ENCODE measurements around the gene RFX8. TPM values are rescaled to one million over a fixed set of nuclear protein-coding genes. Genes with fewer than 3 reads are reported as not detected.

The RFX8 gene
- polyA plus RNA-seq, 2 donors = 0.08 TPM

DNA sequence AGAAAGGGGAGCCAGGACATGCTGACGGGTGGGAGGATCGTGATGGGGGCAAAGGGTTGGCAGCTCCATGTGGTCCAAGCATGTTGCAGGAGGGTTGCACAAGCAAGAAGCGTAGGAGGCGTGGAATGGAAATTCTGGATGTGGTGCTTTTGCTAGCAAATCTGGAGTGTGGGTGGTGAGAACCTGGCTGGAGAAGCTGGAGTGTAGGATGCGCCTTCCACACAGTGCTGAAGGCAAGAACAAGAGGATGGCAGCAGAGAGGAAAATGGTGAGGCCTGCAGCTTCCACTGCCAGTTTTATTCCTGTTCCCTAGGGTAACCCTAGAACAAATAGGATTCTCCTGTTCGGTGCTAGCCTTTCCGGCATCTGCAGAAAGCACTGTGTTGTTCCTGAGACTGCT, 110.0 kb downstream of the RFX8 start:
- no peaks in the 10 kb centered on the region for H3K36me3 ChIP-seq (ENCODE audit: control insufficient read depth in 2 of 2, insufficient read depth in 2 of 2, low read length in 1 of 2)
- H3K9me3 ChIP-seq (ENCODE audit: control insufficient read depth in 2 of 2, insufficient read depth in 1 of 2, low read depth in 1 of 2, low read length in 1 of 2) = peaks cover 0 to 2% of the 10 kb centered on the region in 2 donors
- no peak overlapping the region for H3K4me3 ChIP-seq (ENCODE audit: low read depth in 1 of 2, low read length in 2 of 2)
- peaks cover 0 to 3% of the 10 kb centered on the region in 2 donors for H3K4me1 ChIP-seq (ENCODE audit: control insufficient read depth in 2 of 2, insufficient read depth in 2 of 2, low read length in 1 of 2)
- H3K27ac ChIP-seq (ENCODE audit: low read depth in 2 of 2, low read length in 1 of 2) = no peak overlapping the region
- H3K27me3 ChIP-seq (ENCODE audit: control insufficient read depth in 1 of 2, insufficient read depth in 2 of 2, low read length in 2 of 2) = no peaks in the 10 kb centered on the region
- WGBS, 2 donors = 94 to 95% methylated on average over 7 of the region's 7 CpGs

DNA sequence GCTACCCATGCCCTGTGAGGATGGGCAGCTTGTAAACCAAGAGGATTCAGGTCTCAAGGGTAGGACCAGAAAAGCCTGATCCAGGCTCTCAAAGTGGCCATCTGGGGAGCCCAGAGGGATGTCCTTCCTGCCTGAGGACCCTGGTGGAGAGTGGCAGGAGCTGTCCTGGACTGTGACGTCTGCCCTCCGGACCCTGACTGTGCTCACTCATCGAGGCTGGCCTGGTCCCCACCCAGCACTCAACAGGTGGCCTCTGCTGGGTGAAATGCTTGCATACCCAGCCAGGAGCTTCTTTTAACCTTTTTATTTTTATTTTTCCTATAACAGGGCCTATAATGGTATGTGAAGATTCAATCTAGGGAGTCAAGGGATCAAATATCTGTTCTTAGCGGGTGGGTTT, 112.1 kb downstream of the RFX8 start:
- WGBS, 2 donors = 83 to 86% methylated on average over 4 of the region's 4 CpGs
- no peaks in the 10 kb centered on the region for H3K36me3 ChIP-seq (ENCODE audit: control insufficient read depth in 2 of 2, insufficient read depth in 2 of 2, low read length in 1 of 2)

GRCh38 chr2:101362316-101362715, 112.6 kb downstream of the RFX8 start:
- no peak overlapping the region for H3K4me3 ChIP-seq (ENCODE audit: low read depth in 1 of 2, low read length in 2 of 2)
- peaks cover 0 to 2% of the 10 kb centered on the region in 2 donors for H3K9me3 ChIP-seq (ENCODE audit: control insufficient read depth in 2 of 2, insufficient read depth in 1 of 2, low read depth in 1 of 2, low read length in 1 of 2)
- no peaks in the 10 kb centered on the region for H3K36me3 ChIP-seq (ENCODE audit: control insufficient read depth in 2 of 2, insufficient read depth in 2 of 2, low read length in 1 of 2)
- peaks cover 0 to 3% of the 10 kb centered on the region in 2 donors for H3K4me1 ChIP-seq (ENCODE audit: control insufficient read depth in 2 of 2, insufficient read depth in 2 of 2, low read length in 1 of 2)
- no peak overlapping the region for H3K27ac ChIP-seq (ENCODE audit: low read depth in 2 of 2, low read length in 1 of 2)
- WGBS, 2 donors = 84 to 90% methylated on average over 3 of the region's 3 CpGs
- H3K27me3 ChIP-seq (ENCODE audit: control insufficient read depth in 1 of 2, insufficient read depth in 2 of 2, low read length in 2 of 2) = no peaks in the 10 kb centered on the region

More for the DNA sequence above, 112.1 kb downstream of the RFX8 start:
- Histone ChIP-seq H3K4me1 (ENCODE audit: control insufficient read depth in 2 of 2, insufficient read depth in 2 of 2, low read length in 1 of 2) (peaks cover 0 to 3% of the 10 kb centered on the region in 2 donors), H3K27ac (ENCODE audit: low read depth in 2 of 2, low read length in 1 of 2) (no peak overlapping the region), H3K27me3 (ENCODE audit: control insufficient read depth in 1 of 2, insufficient read depth in 2 of 2, low read length in 2 of 2) (no peaks in the 10 kb centered on the region), H3K4me3 (ENCODE audit: low read depth in 1 of 2, low read length in 2 of 2) (no peak overlapping the region), H3K9me3 (ENCODE audit: control insufficient read depth in 2 of 2, insufficient read depth in 1 of 2, low read depth in 1 of 2, low read length in 1 of 2) (peaks cover 0 to 2% of the 10 kb centered on the region in 2 donors)

GRCh38 chr2:101361522-101361921, 113.4 kb downstream of the RFX8 start:
- Histone ChIP-seq H3K36me3 (ENCODE audit: control insufficient read depth in 2 of 2, insufficient read depth in 2 of 2, low read length in 1 of 2) (no peaks in the 10 kb centered on the region), H3K4me1 (ENCODE audit: control insufficient read depth in 2 of 2, insufficient read depth in 2 of 2, low read length in 1 of 2) (peaks cover 0 to 3% of the 10 kb centered on the region in 2 donors), H3K9me3 (ENCODE audit: control insufficient read depth in 2 of 2, insufficient read depth in 1 of 2, low read depth in 1 of 2, low read length in 1 of 2) (peaks cover 0 to 2% of the 10 kb centered on the region in 2 donors), H3K27ac (ENCODE audit: low read depth in 2 of 2, low read length in 1 of 2) (peak overlapping the region in 1 of 2 donors; percentile 53), H3K4me3 (ENCODE audit: low read depth in 1 of 2, low read length in 2 of 2) (no peak overlapping the region), H3K27me3 (ENCODE audit: control insufficient read depth in 1 of 2, insufficient read depth in 2 of 2, low read length in 2 of 2) (no peaks in the 10 kb centered on the region)
- 27 to 30% methylated on average over 2 of the region's 2 CpGs for WGBS, 2 donors

- Histone ChIP-seq H3K27ac (ENCODE audit: low read depth in 2 of 2, low read length in 1 of 2) (peak overlapping the region; percentile 22 to 53), H3K27me3 (ENCODE audit: control insufficient read depth in 1 of 2, insufficient read depth in 2 of 2, low read length in 2 of 2) (no peaks in the 10 kb centered on the region), H3K4me1 (ENCODE audit: control insufficient read depth in 2 of 2, insufficient read depth in 2 of 2, low read length in 1 of 2) (peaks cover 0 to 3% of the 10 kb centered on the region in 2 donors), H3K36me3 (ENCODE audit: control insufficient read depth in 2 of 2, insufficient read depth in 2 of 2, low read length in 1 of 2) (no peaks in the 10 kb centered on the region), H3K9me3 (ENCODE audit: control insufficient read depth in 2 of 2, insufficient read depth in 1 of 2, low read depth in 1 of 2, low read length in 1 of 2) (peaks cover 0 to 2% of the 10 kb centered on the region in 2 donors), H3K4me3 (ENCODE audit: low read depth in 1 of 2, low read length in 2 of 2) (no peak overlapping the region)
- 61 to 66% methylated on average over 4 of the region's 4 CpGs for WGBS, 2 donors
Measured at GRCh38 chr2:101361121-101361520, 113.8 kb downstream of the RFX8 start.

- peaks cover 0 to 2% of the 10 kb centered on the region in 2 donors for H3K9me3 ChIP-seq (ENCODE audit: control insufficient read depth in 2 of 2, insufficient read depth in 1 of 2, low read depth in 1 of 2, low read length in 1 of 2)
- no peak overlapping the region for H3K4me3 ChIP-seq (ENCODE audit: low read depth in 1 of 2, low read length in 2 of 2)
- H3K27ac ChIP-seq (ENCODE audit: low read depth in 2 of 2, low read length in 1 of 2) = peak overlapping the region in 1 of 2 donors; percentile 15
- peaks cover 0 to 3% of the 10 kb centered on the region in 2 donors for H3K4me1 ChIP-seq (ENCODE audit: control insufficient read depth in 2 of 2, insufficient read depth in 2 of 2, low read length in 1 of 2)
- H3K27me3 ChIP-seq (ENCODE audit: control insufficient read depth in 1 of 2, insufficient read depth in 2 of 2, low read length in 2 of 2) = no peaks in the 10 kb centered on the region
- no peaks in the 10 kb centered on the region for H3K36me3 ChIP-seq (ENCODE audit: control insufficient read depth in 2 of 2, insufficient read depth in 2 of 2, low read length in 1 of 2)
- 35 to 48% methylated on average over 4 of the region's 4 CpGs for WGBS, 2 donors
Measured at GRCh38 chr2:101360232-101360631, 114.7 kb downstream of the RFX8 start.

DNA sequence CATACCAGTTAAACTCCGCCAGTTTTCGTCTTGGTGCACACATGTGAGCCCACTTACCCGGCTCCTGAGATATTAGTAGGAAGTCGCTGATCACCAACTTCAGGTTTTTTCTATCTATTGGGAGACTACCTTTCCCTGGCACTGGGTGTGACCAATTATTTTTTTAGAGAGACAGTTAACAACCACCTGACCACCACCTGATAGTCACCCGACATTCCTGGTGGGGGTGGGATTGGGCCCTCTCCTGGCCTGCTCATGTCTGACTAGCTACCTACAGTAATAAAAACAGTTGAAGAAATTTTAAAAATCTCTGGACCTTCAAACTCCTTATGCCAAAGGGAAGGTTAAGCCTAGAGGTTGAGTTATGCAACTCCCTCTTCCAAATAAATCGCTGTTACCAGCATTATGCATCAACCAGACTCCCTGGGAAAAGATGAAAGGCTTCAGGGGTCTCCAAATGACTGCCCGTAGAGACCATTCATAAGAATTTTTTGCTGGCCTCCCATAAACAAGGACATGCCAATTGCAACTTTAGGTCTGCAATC, 115.4 kb downstream of the RFX8 start:
- Histone ChIP-seq H3K27me3 (ENCODE audit: control insufficient read depth in 1 of 2, insufficient read depth in 2 of 2, low read length in 2 of 2) (no peaks in the 10 kb centered on the region), H3K36me3 (ENCODE audit: control insufficient read depth in 2 of 2, insufficient read depth in 2 of 2, low read length in 1 of 2) (no peaks in the 10 kb centered on the region), H3K4me3 (ENCODE audit: low read depth in 1 of 2, low read length in 2 of 2) (no peak overlapping the region), H3K4me1 (ENCODE audit: control insufficient read depth in 2 of 2, insufficient read depth in 2 of 2, low read length in 1 of 2) (peaks cover 0 to 3% of the 10 kb centered on the region in 2 donors), H3K9me3 (ENCODE audit: control insufficient read depth in 2 of 2, insufficient read depth in 1 of 2, low read depth in 1 of 2, low read length in 1 of 2) (no peaks in the 10 kb centered on the region), H3K27ac (ENCODE audit: low read depth in 2 of 2, low read length in 1 of 2) (no peak overlapping the region)
- WGBS, 2 donors = 91 to 92% methylated on average over 7 of the region's 7 CpGs

DNA sequence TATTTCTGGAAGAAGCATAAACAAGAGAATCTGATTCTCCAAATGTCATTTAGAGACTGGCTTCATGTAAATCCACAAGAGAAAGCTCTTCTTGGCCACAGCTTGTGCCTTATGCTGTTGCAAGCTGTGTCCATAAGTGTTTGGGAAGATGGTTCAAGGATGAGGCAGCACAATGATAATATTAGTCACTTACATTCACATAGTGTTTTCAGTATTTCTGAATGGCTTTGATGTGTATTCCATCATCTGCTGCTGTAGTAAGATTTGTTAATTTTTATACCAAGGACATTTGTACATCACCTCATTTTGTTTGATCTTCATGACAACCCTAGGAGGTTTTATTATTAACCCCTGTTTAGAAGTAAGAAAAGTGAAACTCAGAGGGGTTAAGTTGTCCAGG, 117.5 kb downstream of the RFX8 start:
- Histone ChIP-seq H3K4me1 (ENCODE audit: control insufficient read depth in 2 of 2, insufficient read depth in 2 of 2, low read length in 1 of 2) (peaks cover 0 to 3% of the 10 kb centered on the region in 2 donors), H3K4me3 (ENCODE audit: low read depth in 1 of 2, low read length in 2 of 2) (no peak overlapping the region), H3K27ac (ENCODE audit: low read depth in 2 of 2, low read length in 1 of 2) (no peak overlapping the region)

GRCh38 chr2:101356521-101356920, 118.4 kb downstream of the RFX8 start:
- Histone ChIP-seq H3K9me3 (ENCODE audit: control insufficient read depth in 2 of 2, insufficient read depth in 1 of 2, low read depth in 1 of 2, low read length in 1 of 2) (no peaks in the 10 kb centered on the region), H3K27ac (ENCODE audit: low read depth in 2 of 2, low read length in 1 of 2) (no peak overlapping the region), H3K4me1 (ENCODE audit: control insufficient read depth in 2 of 2, insufficient read depth in 2 of 2, low read length in 1 of 2) (no peaks in the 10 kb centered on the region), H3K36me3 (ENCODE audit: control insufficient read depth in 2 of 2, insufficient read depth in 2 of 2, low read length in 1 of 2) (no peaks in the 10 kb centered on the region), H3K27me3 (ENCODE audit: control insufficient read depth in 1 of 2, insufficient read depth in 2 of 2, low read length in 2 of 2) (no peaks in the 10 kb centered on the region), H3K4me3 (ENCODE audit: low read depth in 1 of 2, low read length in 2 of 2) (no peak overlapping the region)
- WGBS, 2 donors = 53 to 61% methylated on average over 2 of the region's 2 CpGs

More for the DNA sequence above, 117.5 kb downstream of the RFX8 start:
- no peaks in the 10 kb centered on the region for H3K27me3 ChIP-seq (ENCODE audit: control insufficient read depth in 1 of 2, insufficient read depth in 2 of 2, low read length in 2 of 2)
- no peaks in the 10 kb centered on the region for H3K9me3 ChIP-seq (ENCODE audit: control insufficient read depth in 2 of 2, insufficient read depth in 1 of 2, low read depth in 1 of 2, low read length in 1 of 2)
- no peaks in the 10 kb centered on the region for H3K36me3 ChIP-seq (ENCODE audit: control insufficient read depth in 2 of 2, insufficient read depth in 2 of 2, low read length in 1 of 2)

GRCh38 chr2:101356055-101356454, 118.9 kb downstream of the RFX8 start:
- no peaks in the 10 kb centered on the region for H3K9me3 ChIP-seq (ENCODE audit: control insufficient read depth in 2 of 2, insufficient read depth in 1 of 2, low read depth in 1 of 2, low read length in 1 of 2)
- 69 to 70% methylated on average over 6 of the region's 6 CpGs for WGBS, 2 donors
- H3K27ac ChIP-seq (ENCODE audit: low read depth in 2 of 2, low read length in 1 of 2) = no peak overlapping the region
- no peak overlapping the region for H3K4me3 ChIP-seq (ENCODE audit: low read depth in 1 of 2, low read length in 2 of 2)
- no peaks in the 10 kb centered on the region for H3K4me1 ChIP-seq (ENCODE audit: control insufficient read depth in 2 of 2, insufficient read depth in 2 of 2, low read length in 1 of 2)
- H3K27me3 ChIP-seq (ENCODE audit: control insufficient read depth in 1 of 2, insufficient read depth in 2 of 2, low read length in 2 of 2) = no peaks in the 10 kb centered on the region
- H3K36me3 ChIP-seq (ENCODE audit: control insufficient read depth in 2 of 2, insufficient read depth in 2 of 2, low read length in 1 of 2) = no peaks in the 10 kb centered on the region
